ENCODE measurements around the gene LDLRAD4. TPM values are rescaled to one million over a fixed set of nuclear protein-coding genes. Genes with fewer than 3 reads are reported as not detected.

Gene LDLRAD4
- total RNA-seq, 2 donors from 2014 or later, result 33.1 to 41.2 TPM

DNA sequence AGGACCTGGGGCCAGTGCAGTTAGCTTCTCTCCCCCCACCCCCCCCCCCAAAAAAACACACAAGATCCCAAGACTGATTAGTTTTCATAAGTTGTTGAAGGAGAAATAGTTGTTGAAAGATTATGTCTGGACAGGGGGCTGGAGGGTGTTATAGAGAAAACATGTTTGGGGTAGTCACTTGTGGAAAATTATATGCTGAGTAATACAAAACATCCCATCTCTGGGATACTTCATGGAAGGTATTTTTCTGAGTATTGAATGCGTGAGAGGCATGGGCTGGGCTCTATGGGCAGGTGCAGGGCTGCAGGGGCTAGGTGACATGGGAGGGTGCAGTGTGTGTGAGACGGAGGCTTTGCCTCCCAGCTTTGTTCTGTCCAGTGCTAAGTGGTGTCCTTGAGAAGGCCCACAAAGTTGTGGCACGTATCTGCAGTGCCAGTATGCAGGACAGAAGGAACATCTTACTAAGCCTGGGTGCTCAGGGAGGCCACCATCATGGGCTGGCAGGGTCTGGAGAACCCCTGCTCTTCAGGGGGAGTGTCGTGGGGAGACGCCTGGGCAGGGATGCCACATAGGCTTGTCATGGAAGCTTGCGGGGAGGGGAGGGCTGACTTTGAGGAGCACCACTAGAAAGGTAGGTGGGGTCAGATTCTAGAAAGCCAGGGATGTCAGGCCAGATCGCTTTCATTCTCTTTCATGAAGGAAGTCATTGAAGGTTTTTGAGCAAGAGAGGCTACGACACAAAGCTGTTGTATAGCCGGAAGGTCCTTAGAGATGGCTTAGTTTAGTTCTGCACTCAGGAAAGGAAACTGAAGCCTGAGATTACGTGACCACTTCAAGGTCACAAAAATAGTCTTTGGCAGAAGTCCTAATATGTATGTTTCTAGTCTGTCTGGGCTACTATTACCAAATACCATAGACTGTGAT lies 232.0 kb downstream of the LDLRAD4 start:
- no peaks in the 10 kb centered on the region for H3K36me3 ChIP-seq
- TF ChIP-seq, protein P1, sequence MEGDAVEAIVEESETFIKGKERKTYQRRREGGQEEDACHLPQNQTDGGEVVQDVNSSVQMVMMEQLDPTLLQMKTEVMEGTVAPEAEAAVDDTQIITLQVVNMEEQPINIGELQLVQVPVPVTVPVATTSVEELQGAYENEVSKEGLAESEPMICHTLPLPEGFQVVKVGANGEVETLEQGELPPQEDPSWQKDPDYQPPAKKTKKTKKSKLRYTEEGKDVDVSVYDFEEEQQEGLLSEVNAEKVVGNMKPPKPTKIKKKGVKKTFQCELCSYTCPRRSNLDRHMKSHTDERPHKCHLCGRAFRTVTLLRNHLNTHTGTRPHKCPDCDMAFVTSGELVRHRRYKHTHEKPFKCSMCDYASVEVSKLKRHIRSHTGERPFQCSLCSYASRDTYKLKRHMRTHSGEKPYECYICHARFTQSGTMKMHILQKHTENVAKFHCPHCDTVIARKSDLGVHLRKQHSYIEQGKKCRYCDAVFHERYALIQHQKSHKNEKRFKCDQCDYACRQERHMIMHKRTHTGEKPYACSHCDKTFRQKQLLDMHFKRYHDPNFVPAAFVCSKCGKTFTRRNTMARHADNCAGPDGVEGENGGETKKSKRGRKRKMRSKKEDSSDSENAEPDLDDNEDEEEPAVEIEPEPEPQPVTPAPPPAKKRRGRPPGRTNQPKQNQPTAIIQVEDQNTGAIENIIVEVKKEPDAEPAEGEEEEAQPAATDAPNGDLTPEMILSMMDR (IDR thresholded peaks at IDR 0.05), result no peak
- H3K9me3 ChIP-seq, result no peaks in the 10 kb centered on the region
- no peak for DNase-seq (ENCODE audit: low spot score)
- peak overlapping the region; percentile 72 to 73 for H3K27ac ChIP-seq
- peaks cover 0 to 78% of the 10 kb centered on the region in 2 donors for H3K4me1 ChIP-seq
- H3K4me3 ChIP-seq, result no peak overlapping the region
- H3K27me3 ChIP-seq, result no peaks in the 10 kb centered on the region

GRCh38 chr18:13451213-13451540 lies 232.6 kb downstream of the LDLRAD4 start:
- TF ChIP-seq, protein P1 (IDR thresholded peaks at IDR 0.05), result no peak
- Histone ChIP-seq H3K4me3 (no peak overlapping the region), H3K27ac (peak overlapping the region; percentile 72 to 73), H3K27me3 (no peaks in the 10 kb centered on the region), H3K36me3 (no peaks in the 10 kb centered on the region), H3K4me1 (peaks cover 0 to 84% of the 10 kb centered on the region in 2 donors), H3K9me3 (no peaks in the 10 kb centered on the region)
- DNase-seq (ENCODE audit: low spot score), result no peak

GRCh38 chr18:13451661-13452387 lies 233.3 kb downstream of the LDLRAD4 start:
- no peaks in the 10 kb centered on the region for H3K36me3 ChIP-seq
- no peaks in the 10 kb centered on the region for H3K27me3 ChIP-seq
- H3K27ac ChIP-seq, result peak overlapping the region; percentile 72 to 73
- peaks cover 0 to 86% of the 10 kb centered on the region in 2 donors for H3K4me1 ChIP-seq
- no peak for DNase-seq (ENCODE audit: low spot score)
- H3K4me3 ChIP-seq, result no peak overlapping the region
- no peaks in the 10 kb centered on the region for H3K9me3 ChIP-seq
- TF ChIP-seq, protein P1 (IDR thresholded peaks at IDR 0.05), result no peak

GRCh38 chr18:13452388-13452811 lies 233.8 kb downstream of the LDLRAD4 start:
- Histone ChIP-seq H3K9me3 (no peaks in the 10 kb centered on the region), H3K36me3 (no peaks in the 10 kb centered on the region), H3K27ac (peak overlapping the region; percentile 72 to 73), H3K4me3 (no peak overlapping the region), H3K4me1 (peaks cover 0 to 83% of the 10 kb centered on the region in 2 donors), H3K27me3 (no peaks in the 10 kb centered on the region)
- TF ChIP-seq, protein P1 (IDR thresholded peaks at IDR 0.05), result no peak
- DNase-seq (ENCODE audit: low spot score), result peak; percentile 85

- H3K9me3 ChIP-seq, result no peaks in the 10 kb centered on the region
- peak overlapping the region; percentile 72 to 73 for H3K27ac ChIP-seq
- no peaks in the 10 kb centered on the region for H3K36me3 ChIP-seq
- H3K4me3 ChIP-seq, result no peak overlapping the region
- peaks cover 0 to 76% of the 10 kb centered on the region in 2 donors for H3K4me1 ChIP-seq
- DNase-seq (ENCODE audit: low spot score), result no peak
- TF ChIP-seq, protein P1 (IDR thresholded peaks at IDR 0.05), result no peak
- no peaks in the 10 kb centered on the region for H3K27me3 ChIP-seq
Observed at GRCh38 chr18:13452871-13453680, 234.5 kb downstream of the LDLRAD4 start.
